GM21447 (cell line): Measurements from ENCODE around the gene RPRD1B.

Experiments used
- ATAC-seq: cut with Tn5 transposase; IDR thresholded peaks from one replicate; pipeline ENCODE4 v1.9.1; 2021; ENCODE audit not compliant: unreplicated experiment

Gene RPRD1B

GRCh38 chr20:38034961-38035360 is 1.4 kb downstream of the RPRD1B start:
- ATAC-seq = no peak

DNA sequence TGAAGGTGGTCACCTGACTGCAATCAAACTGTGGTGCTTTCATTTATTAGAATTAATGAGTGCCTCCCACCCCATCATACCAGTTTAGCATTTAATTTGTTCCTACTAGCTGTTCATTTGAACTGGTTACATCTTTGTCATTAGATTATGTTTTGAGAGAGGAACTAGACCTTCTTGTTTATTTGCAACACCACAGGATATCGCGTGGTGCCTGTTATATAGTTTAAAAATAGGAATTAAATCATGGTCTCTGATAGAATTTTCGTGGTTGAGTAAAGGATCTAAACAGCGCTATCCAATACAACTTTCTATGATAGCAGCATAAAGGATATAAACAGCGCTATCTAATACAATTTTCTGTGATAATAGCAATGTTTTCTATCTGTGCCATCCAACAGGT is 2.8 kb downstream of the RPRD1B start:
- no peak for ATAC-seq

DNA sequence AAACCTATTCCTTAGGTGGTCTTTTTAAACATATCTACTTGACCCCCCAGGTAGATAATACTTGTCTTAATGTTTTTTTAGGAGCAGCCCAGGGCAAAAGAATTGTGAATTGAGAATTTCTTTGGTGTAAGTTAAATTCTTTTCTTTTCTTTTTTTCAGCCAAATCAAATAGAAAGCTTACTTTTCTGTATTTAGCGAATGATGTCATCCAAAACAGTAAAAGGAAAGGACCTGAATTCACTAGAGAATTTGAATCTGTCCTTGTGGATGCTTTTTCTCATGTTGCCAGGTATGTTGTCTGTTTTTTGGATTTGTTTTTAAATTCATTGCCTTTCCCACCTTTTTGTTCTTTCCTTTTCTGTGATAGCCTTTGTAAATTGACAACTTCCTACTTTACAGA is 6.7 kb downstream of the RPRD1B start:
- ATAC-seq = no peak

DNA sequence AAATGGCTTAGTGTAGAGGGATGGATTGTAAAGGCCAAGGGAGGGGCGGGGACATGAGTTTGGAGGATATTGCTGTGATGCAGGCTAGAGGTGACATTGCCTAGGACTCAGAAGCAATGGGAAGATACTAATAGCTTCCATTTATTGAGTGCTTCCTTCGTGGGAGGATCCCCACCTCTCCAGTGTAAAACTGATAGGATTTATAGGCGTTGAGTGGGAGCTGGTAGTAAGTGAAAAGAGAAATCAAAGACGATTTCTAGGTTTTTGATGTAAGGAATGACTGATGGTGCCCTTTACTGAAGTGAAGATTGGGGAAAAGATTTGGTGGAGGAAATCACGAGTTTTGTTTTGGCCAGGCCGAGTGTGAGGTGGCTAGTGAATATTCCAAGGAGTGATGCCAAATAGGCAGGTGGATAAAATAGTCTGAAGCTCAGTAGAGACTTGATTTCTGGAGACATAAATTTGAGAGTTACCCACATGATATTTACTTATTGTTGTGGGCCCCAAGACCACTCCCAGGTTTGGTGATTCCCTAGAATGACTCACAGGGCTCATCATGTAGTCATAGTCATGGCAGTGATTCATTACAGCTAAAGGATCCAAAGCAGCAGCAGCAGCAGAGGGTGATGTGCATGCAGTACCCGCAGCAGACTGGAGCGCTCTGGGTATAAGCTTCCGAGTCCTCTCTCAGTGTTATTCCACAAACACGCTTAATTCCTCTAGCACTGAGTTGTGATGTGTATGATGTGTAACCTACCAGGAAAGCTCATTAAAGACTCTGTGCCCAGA is 10.2 kb downstream of the RPRD1B start:
- no peak for ATAC-seq

- ATAC-seq = no peak
Observed at GRCh38 chr20:38044685-38045084, 11.1 kb downstream of the RPRD1B start.

- ATAC-seq = no peak
Observed at GRCh38 chr20:38046572-38046971, 13.0 kb downstream of the RPRD1B start.

DNA sequence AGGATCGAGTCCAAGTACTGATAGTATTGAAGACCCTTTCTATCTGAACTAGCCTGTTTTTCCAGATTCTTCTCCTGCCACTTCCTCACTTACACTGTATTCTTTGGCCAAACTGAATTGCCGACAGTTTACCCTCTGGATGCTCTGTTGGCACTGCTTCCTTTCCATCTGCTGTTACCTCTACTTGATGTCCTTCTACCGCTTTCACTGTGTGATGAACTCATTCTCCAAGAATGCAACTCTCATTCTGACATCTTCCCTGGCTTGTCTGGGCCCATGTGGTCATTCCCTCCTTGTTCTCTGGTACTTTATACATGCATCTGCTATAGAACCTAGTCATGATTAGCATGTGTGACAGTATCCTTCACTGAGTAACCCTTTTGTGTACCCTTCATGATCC is 16.3 kb downstream of the RPRD1B start:
- ATAC-seq = no peak

DNA sequence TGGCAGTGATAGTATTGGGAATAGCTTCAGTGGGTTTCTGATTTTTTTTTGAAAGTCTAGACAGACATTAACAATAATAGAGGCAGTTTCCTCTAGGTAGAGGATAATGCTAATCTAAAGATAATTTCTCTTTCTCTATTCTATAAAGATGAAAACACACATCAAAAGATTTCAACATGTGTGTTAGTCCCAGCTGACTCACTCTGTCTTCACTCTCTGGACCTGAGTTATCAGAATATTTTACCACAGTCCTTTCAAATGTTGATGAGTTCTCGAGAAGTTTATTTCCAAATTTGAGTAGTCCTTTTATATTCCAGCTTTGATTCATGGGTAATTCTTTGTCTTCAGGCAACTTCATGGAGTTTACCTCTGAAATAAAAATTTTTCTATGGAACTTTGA is 17.1 kb downstream of the RPRD1B start:
- ATAC-seq = no peak

- ATAC-seq = no peak
Observed at GRCh38 chr20:38052870-38053269, 19.3 kb downstream of the RPRD1B start.

- no peak for ATAC-seq
Observed at GRCh38 chr20:38054647-38055046, 21.1 kb downstream of the RPRD1B start.

GRCh38 chr20:38055294-38055693 is 21.7 kb downstream of the RPRD1B start:
- no peak for ATAC-seq

- no peak for ATAC-seq
Observed at GRCh38 chr20:38055848-38056247, 22.3 kb downstream of the RPRD1B start.

GRCh38 chr20:38057351-38057972 is 23.9 kb downstream of the RPRD1B start:
- ATAC-seq = peak; percentile 71

GRCh38 chr20:38059832-38060231 is 26.3 kb downstream of the RPRD1B start:
- ATAC-seq = no peak

- ATAC-seq = no peak
Observed at GRCh38 chr20:38060536-38060935, 27.0 kb downstream of the RPRD1B start.

GRCh38 chr20:38061109-38061508 is 27.6 kb downstream of the RPRD1B start:
- no peak for ATAC-seq

DNA sequence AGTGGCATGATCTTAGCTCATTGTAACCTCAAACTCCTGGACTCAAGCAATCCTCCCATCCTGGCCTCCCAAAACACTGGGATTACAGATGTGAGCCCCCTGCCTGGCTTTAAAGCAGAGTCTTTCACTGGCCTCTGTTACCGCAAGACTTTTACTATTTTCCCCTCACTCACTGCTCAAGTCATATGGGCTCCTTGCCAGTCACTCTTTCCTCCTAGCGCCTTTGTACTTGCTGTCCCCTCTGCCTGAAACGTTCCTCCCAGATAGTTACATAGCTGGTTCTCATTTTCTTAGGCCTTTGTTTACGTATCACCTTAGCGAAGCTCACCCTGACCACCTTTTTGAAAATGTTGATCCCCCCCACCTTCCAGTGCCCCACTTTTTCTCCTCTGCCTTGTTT is 29.3 kb downstream of the RPRD1B start:
- ATAC-seq = no peak

- ATAC-seq = no peak
Observed at GRCh38 chr20:38063911-38064530, 30.5 kb downstream of the RPRD1B start.

- no peak for ATAC-seq
Observed at GRCh38 chr20:38065764-38066375, 32.3 kb downstream of the RPRD1B start.

DNA sequence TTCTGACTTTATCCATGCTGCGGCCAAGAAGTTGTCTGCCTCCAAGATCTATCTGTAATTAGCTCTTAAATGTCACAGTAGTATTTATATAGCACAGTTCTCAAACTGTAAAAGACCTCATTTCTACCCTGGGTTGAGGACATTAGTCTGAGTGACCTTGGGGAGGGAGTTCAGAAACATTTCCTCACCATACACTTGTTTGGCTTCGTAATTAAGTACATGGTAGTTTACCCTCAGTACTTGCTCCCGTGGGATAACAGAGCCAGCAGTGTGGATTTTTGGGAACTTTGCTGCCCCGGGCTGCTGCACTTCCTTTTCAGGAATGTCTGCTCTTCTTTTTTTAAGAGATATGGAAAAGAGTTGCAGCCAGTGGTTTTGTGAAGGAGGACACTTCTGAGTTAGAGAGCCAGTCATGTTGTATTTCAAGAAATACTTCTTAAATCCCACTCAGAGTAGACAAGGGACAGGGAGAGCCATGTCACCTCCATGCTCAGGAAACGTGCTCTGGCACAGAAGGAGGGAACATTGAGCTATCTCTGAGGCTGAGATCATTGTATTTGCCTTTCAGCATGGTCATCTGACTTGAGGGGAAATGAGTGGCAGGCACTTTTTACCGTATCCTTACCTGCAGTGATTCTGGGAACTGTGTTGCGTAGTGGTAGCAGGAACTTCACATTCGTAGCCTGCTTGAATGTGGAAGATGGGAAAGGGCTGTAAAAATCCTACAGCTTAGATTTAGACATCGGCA is 33.6 kb downstream of the RPRD1B start:
- no peak for ATAC-seq

GRCh38 chr20:38067717-38068365 is 34.3 kb downstream of the RPRD1B start:
- no peak for ATAC-seq
